MM.1S (cell line): ENCODE results near the gene ULK4.

Source experiments
- CTCF ChIP-seq: fragments of 300-600 bp; sonication (generic); IDR thresholded peaks from 2 replicates; pipeline ENCODE4 v1.5.1; 2016; ENCODE audit warnings: antibody characterized with exemption, low read length, mixed read lengths
- EZH2phosphoT487 ChIP-seq: fragments of 300-600 bp; sonication (generic); IDR thresholded peaks from 2 replicates; pipeline ENCODE4 v1.6.1; 2018; ENCODE audit warnings: antibody characterized with exemption, low read length

GRCh38 chr3:41600616-41601015 is 361.3 kb downstream of the ULK4 start:
- no peak for TF ChIP-seq CTCF
- TF ChIP-seq EZH2phosphoT487, result no peak
